ENCODE results near the gene IDS.
"Not testable (repeated sequence)": the region's sequence is repeated elsewhere in the genome, so short reads cannot be mapped to it uniquely, and the experiment has no call there.

Gene IDS

DNA sequence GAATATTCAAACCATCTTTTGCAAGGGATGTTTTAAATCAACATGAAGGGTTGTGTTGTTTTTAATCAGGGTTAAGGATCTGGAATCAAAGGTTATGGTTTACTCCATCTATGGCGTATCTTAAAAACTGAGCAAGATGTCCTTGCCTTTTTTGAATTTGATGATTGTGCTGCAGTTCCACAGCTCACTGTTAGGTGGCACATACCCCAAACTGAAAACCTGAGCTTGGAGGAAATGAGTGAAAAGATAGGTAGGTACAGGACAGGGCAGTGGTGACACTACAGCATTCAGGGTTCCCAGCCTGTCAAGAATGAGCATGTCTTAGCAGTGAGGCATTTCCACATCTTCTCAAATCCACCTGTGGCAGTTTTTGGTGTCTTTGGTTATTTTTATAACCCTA, 22.6 kb upstream of the IDS start:
- peak; percentile 14 for DNase-seq (ENCODE audit: low spot score)

DNA sequence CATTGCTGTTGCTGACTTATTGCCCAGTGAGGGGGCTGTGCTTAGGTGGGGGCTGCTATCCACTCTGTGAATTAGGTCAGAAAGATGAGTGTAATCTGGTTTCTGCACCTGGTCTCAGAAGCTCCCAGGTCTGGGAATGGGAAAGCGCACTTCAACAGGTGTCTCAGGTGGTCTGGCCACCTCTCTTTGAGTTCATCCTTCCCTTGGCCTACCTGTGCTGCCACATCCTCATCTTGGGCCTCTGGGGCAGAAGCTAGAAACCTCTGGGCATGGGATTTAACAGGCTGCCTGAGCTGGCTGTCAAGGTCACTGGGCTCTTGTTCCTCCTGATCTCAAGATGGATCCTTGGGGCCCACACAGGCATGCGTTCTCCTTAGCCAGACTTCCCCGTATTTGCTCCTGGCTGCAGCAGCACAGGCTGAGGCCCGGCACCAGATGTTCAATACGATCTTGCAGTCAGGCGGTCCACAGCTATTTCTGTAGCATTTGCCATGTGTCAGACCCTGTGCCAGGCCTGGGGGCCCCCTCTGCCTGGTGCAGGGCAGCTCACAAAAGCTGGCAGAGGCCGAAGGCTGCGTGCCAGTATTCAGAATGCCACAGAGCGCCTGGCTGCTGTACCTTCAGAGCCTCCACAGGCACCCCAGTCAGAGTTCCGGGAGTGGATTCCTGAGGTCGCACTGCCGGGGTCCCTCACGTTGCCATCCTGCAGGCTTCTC, 21.4 kb upstream of the IDS start:
- not testable (repeated sequence) for DNase-seq (ENCODE audit: low spot score)

DNA sequence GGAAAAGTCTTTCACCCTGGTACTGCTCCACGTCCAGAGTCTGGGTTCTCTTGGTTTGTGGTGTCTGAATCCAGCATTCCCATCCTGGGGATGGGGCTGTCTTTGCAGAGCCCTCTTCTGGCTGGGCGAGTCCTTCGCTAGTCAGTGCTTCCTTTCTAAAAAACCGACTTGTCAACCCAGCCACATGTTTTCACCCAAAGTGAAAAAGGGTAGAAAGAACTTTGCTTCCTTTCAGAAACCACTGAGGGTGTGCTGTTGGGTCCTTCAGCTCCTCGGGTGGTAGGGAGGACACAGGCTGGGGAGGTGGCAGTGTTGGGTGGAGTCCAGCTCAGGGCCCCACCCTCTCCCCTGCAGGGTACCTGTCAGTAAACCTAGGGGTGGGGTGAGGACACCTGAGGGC, 20.8 kb upstream of the IDS start:
- not testable (repeated sequence) for DNase-seq (ENCODE audit: low spot score)

DNA sequence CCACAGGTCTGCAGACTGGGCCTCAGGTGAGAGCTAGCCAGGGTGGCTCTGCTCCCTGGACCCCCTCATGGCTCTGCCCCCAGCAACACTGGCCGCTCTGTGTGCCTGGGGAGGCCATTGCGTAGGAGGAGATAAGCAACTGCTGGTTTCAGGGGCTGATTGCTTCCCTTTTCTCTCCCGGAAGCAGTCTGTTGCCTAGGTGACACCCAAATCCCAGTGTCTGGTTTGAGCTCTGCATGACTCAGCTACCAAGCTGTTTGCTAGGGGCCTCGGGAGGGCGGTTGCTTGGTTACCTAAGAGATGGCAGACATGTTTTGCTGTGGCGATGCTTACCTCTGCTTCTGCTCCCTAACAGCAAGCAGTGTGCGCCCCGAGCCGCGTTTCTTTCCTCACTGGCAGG, 20.3 kb upstream of the IDS start:
- not testable (repeated sequence) for DNase-seq (ENCODE audit: low spot score)

DNA sequence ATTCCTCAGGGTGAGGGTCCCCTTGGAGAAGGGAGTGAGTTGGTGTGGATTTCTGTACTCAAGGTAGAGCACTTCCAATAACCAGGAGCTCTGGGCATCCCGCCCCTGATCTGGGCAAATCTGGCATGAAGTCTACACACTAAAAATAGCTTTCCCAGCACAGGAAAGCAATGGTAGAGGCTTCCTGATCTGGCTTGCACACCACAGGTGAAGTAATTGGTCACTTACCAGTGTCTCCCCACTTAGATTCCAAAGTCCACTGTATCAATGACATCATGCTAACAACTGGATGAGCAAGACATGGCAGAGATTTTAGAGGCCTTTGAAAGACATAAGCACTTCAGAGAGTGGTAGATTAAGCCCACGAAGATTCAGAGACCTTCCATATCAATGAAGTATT, 17.8 kb upstream of the IDS start:
- no peak for DNase-seq (ENCODE audit: low spot score)

DNA sequence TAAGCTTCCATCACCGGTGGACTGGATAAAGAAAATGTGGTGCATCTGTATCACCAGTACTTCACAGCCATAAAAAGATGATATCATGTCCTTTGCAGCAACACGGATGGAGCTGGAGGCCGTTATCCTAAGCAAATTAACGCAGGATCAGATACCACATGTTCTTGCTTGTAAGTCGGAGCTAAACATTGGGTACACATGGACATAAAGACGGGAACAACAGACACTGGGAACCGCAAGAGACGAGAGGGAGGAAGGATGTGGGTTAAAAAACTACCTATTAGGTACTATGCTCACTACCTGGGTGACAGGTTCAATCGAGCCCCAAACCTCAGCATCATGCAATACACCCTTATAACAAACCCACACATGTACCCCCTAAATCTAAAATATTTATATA, 16.3 kb upstream of the IDS start:
- no peak for DNase-seq (ENCODE audit: low spot score)

DNA sequence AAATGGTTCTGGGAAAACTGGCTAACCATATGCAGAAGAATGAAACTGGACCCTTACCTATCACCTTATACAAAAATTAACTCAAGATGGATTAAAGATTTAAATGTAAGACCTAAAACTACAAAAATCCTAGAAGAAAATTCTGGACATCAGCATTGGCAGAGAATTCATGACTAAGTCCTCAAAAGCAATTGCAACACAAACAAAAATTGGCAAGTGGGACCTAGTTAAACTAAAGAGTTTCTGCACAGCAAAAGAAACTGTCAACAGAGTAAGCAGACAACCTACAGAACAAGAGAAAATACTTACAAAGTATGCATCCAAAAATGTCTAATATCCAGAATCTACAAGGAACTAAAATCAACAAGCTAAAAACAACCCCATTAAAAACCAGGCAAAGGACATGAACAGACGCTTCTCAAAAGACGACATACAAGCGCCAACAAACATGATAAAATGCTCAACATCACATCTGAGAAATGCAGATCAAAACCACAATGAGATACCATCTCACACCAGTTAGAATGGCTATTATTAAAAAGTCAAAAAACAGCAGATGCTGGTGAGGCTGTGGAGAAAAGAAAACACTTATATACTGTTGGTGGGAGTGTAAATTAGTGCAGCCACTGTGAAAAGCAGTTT, 15.7 kb upstream of the IDS start:
- DNase-seq (ENCODE audit: low spot score): not testable (repeated sequence)

DNA sequence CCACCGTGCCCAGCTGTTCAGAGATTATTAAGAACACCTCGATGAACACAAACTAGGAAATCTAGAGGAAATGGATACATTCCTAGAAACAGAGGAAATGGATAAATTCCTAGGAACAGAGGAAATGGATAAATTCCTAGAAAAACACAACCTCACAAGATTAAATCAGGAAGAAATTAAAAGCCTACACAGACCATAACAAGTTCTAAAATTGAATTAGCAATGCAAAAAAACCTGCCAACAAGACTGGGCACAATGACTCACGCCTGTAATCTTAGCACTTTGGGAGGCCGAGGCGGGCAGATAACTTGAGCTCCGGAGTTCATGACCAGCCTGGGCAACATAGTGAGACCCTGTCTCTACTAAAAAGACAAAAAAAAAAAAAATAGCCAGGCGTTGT, 13.1 kb upstream of the IDS start:
- no peak for DNase-seq (ENCODE audit: low spot score)

DNA sequence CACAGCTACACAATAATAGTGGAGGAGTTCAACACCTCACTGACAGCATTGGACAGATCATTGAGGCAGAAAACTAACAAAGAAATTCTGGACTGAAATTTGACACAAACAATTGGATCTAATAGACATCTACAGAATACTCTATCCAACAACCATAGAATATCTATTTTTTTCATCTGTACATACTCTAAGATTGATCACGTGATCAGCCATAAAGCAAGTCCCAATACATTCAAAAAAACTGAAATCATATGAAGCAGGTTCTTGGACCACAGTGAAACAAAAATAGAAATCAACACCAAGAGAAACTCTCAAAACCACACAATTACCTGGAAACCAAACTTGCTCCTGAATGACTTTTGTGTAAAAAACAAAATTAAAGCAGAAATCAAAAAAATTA, 12.2 kb upstream of the IDS start:
- DNase-seq (ENCODE audit: low spot score): no peak

DNA sequence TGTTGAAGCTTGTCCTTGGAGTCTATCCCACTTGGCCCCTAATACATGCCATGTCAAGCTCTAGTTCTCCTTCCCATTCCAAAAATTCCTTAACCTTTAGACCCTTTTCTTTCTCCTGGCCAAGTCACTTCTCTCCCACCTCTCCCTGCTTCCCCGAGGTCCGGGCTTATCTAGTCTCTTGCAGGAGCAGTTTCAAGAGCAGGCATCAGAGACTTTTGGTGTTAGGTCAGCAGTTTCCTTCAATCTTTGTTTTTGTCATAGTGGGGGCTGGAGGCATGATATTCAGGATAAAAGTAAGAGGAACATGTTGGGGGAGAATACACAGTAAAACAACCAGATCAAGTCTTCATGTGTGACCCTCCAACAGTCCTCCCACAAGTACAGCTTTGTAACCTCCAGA, 11.5 kb upstream of the IDS start:
- DNase-seq (ENCODE audit: low spot score): no peak

DNA sequence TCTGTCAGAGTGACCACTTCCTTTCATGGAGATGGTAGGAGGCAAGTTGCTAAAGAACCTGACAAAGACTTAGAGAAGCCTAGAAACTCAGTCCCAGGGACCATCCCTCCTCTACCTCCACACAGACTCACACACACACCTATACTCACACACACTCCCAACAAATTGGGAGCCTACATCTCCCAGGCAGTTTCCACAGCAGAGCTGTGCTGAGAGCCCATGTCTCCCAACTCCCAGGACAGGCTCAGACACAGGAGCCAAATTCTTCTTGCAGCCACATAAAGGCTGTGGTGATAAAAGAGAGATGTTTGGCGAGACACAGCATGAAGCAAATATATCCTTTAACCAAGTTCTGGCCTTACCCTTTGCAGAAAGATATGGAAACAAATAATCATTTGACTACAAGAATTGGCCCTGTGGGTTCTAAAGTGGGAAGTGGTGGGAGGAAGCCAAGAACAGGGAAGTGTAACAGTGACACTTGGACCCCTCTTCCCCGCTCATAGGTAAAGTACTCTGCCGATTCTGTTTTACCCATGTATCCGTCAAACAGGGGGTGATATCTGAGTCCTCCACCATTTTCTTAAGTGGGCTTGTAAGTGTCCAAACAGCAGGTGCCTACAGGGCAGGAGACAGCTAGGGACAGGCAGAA, 11.0 kb upstream of the IDS start:
- no peak for DNase-seq (ENCODE audit: low spot score)

DNA sequence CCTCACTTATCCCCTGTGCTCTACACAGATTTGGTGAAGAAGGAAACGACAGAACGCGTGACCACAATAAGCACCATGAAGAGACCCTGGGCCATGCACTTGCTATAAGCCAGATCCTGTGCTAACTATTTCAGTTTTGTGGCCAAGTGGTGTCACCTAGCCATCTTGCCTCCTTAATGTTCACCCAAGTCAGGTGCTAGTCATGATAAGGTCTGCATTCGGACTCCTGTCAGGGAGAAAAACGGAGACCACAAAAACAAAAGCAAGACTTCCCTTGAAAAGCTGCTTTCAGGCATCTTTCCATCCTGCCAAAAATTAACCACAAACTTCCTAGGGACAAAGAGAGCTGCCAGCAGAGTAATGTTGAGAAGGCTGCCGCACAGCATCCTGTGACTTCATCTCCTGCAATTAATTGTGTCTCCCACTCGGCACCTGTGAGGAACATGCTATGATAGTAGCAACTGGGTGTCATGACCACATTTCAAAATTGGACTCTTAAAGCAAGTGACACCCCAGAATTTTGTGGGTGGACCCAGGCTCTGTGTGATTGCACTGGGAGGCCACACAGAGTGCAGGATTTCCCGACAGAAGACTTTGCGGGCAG, 8.8 kb upstream of the IDS start:
- DNase-seq (ENCODE audit: low spot score): peak; percentile 24

DNA sequence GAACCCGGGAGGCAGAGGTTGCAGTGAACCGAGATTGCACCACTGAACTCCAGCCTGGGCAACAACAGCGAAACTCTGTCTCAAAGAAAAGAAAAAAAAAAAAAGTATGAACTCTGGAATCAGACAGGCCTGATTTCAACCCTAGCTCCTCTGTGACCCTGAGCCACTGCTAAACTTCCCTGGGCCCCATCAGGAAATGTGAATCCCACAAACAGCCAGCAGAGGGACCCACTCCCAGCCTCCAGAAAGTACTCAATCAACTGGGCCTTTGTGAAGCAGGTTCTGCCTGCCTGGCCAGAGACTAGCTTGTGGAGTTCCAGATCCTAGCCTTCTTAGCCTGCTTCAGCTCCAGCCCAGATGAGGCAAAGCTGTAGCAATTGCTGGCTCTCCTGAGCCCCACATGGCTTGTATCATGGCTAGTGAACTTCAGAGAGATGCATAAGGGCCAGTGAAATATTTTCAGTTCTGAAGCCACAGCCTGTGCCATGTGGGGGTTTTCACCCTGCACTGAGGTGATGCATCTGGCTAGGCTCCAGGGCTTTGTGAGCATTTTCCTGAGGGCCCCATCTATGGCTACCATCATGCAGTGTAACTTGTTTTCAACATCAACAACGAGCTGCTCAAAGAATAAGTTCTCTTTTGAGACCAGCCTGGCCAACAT, 7.2 kb upstream of the IDS start:
- DNase-seq (ENCODE audit: low spot score): peak; percentile 50

DNA sequence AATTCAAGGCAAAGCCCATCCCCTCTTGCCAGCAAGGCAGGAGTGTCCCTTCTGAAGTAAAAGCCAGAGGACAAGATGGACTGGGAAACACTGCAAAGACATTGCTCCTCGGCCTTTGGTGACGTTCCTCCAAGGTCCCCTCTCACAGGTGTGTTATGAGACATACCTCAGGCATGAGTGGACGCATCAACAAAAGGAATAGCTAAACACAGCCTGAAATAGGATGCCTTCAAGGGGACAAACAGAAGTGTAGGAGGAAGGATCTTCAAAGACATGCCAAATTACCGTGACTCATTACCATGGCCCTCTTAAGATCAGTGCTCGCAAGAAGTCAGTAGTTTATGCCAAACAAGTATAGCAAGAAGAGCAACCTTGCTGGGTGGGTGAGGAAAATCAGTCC, 6.0 kb upstream of the IDS start:
- no peak for DNase-seq (ENCODE audit: low spot score)

DNA sequence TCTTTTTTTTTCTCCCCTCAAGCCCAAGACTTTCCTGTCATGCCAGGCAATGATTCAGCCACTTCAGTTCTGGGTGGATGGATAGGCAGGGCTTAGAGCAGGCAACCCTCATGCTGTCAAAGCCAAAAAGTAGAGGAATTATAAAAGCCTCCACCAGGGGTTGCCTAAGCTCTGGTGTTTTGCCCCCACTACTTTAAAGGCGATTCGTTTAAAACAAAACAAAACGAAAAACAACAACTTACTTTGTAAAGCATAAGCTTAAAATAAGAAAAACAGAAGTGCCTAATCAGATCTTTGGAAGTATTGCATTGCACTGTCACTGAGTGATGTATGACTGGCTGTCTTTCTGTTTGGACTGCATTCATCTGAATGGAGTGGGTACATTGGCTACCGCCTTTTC, 5.3 kb upstream of the IDS start:
- peak; percentile 13 for DNase-seq (ENCODE audit: low spot score)

DNA sequence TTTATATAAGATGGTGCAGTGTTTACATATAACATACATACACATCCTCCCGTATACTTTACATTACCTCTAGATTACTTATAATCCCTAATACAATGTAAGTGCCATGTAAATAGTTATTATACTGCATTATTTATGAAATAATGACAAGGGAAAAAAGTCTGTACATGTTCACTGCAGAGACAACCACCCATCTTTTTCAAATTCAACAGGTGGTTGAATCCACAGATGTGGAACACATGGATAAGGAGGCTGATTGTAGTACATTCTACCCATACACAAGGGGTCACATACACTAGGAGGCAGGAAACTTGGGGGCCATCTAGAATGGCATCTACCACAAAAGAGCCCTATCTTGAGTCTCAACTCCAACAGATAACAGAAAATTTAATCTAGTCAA, 3.4 kb upstream of the IDS start:
- DNase-seq (ENCODE audit: low spot score): no peak

DNA sequence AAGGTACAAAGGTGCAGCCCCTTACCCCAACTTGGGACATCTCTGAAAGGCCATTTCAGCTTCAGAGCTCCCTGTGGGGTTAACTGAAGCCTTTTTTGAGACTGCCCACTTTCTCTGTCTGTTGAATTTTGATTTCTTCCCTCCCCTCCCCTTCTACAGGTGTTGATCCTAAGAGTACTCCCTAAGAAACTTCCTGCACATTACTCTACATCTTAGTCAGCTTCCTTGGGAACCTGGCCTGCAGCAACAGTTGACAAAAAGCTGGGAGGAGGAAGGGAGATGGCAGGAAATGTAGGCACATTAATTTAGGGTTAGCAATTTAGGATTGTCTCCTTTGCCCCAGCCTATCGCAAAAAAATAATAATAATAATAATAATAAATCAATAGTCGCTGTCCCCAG, 1.2 kb upstream of the IDS start:
- no peak for DNase-seq (ENCODE audit: low spot score)

DNA sequence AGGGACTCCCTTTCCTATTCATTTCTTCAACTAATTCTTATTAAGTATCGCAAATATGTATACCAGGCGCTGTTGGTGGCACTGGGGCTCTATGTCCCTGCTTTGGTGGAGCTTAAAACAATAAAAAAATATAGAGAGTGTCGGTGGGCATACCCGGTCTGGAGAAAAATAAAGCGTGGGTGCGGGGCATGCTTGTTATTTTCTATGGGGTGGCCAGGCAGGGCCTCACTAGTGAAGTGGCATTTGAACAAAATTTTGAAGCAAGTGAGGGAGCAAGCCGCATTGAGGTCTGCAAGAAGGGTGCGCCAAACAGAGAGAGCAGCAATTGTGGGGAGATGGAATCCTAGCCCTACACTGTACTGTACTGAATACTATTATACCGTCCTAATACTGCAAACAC, 565 bp upstream of the IDS start:
- no peak for DNase-seq (ENCODE audit: low spot score)

DNA sequence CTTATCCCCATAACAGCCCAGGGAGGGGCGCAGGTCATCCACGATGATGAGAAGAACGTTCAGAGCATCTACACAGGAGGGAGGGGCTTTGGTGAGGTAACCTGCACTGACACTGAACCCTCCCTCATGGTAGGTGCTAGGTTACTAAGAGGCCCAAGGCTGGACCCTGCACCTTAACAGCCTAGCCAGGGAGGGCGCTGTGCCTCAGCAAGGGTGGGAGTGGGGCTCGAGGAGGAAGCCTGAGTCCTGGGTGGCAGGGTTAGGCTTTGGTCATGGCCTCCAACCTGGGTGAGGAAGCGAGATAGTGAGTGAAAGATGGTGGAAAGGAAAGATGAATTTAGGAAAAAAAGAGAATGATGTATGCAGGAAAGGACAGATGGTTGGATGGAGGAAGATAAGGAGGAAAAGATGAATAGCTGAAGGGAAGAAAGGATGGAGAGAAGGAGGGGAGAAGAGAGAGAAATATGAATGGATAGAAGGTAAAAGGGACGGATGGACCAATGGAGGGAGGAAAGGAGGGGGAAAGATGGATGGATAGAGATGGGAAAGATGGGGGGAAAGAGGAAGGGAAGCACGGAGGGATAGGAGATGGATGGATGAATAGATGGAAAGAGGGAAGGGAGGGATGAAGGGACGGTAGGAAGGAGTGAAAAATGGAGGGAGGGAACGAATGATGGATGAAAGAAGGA, 736 bp downstream of the IDS start:
- no peak for DNase-seq (ENCODE audit: low spot score)

DNA sequence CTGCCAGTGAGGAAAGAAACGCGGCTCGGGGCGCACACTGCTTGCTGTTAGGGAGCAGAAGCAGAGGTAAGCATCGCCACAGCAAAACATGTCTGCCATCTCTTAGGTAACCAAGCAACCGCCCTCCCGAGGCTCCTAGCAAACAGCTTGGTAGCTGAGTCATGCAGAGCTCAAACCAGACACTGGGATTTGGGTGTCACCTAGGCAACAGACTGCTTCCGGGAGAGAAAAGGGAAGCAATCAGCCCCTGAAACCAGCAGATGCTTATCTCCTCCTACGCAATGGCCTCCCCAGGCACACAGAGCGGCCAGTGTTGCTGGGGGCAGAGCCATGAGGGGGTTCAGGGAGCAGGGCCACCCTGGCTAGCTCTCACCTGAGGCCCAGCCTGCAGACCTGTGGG, 1.7 kb downstream of the IDS start:
- not testable (repeated sequence) for DNase-seq (ENCODE audit: low spot score)

DNA sequence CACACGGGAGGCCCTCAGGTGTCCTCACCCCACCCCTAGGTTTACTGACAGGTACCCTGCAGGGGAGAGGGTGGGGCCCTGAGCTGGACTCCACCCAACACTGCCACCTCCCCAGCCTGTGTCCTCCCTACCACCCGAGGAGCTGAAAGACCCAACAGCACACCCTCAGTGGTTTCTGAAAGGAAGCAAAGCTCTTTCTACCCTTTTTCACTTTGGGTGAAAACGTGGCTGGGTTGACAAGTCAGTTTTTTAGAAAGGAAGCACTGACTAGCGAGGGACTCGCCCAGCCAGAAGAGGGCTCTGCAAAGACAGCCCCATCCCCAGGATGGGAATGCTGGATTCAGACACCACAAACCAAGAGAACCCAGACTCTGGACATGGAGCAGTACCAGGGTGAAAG, 2.2 kb downstream of the IDS start:
- DNase-seq (ENCODE audit: low spot score): not testable (repeated sequence)

DNA sequence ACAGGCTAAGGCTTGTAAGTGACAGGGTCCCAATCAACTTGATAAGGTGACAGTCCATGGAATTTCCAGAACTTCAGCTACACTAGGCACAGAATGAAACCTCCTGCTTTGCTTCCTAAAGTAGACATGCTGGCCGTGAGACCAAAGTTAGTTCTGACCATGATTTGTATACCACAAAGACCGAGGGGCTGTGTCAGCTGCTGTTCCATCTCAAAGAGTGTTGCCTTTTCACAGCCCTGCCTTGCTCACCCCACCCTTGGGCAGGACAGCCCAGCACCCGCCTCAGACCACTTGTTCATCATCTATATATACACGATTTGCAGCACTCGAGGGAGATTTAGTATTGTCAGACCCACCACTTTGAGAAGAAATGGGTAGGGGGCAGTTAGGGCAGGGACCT, 5.3 kb downstream of the IDS start:
- DNase-seq (ENCODE audit: low spot score): no peak
